Left lung (tissue), 10 donors: ENCODE results near the gene NUDT16L1. TPM values are rescaled to one million over a fixed set of nuclear protein-coding genes. Genes with fewer than 3 reads are reported as not detected.

ENCODE experiments used
- ATAC-seq: fragments of 200-7000 bp; cut with Tn5 transposase; one replicate; pipeline ENCODE4 v1.9.1; 2020; ENCODE audit warnings: moderate library complexity
- DNase-seq, 4 donors: peaks; one replicate each; pipeline ENCODE4 v3.0.0-alpha.2; 2013 to 2020
- H3K27ac ChIP-seq, 2 donors: fragments of 200-600 bp; sonication (generic) in 1 of 2; one replicate each; pipeline versions ENCODE4 v1.5.0 to v1.8.0; 2020 to 2021
- H3K27me3 ChIP-seq, 2 donors: fragments of 200-600 bp; sonication (generic) in 1 of 2; one replicate each; pipeline versions ENCODE4 v1.5.0 to v1.8.0; 2020 to 2021
- H3K36me3 ChIP-seq, 2 donors: fragments of 200-600 bp; sonication (generic) in 1 of 2; one replicate each; pipeline versions ENCODE4 v1.5.0 to v1.8.0; 2020 to 2021
- H3K4me1 ChIP-seq, 2 donors: fragments of 200-600 bp; one replicate each; pipeline ENCODE4 v1.8.0; 2021
- H3K4me3 ChIP-seq, 2 donors: fragments of 200-600 bp; sonication (generic) in 1 of 2; one replicate each; pipeline versions ENCODE4 v1.5.0 to v1.8.0; 2020 to 2021; ENCODE audit warnings: mild to moderate bottlenecking in 1 of 2
- H3K9me3 ChIP-seq, 2 donors: fragments of 200-600 bp; sonication (generic) in 1 of 2; one replicate each; pipeline versions ENCODE4 v1.5.0 to v1.8.0; 2020 to 2021
- CTCF ChIP-seq, 2 donors: fragments of 200-600 bp; sonication (generic) in 1 of 2; IDR thresholded peaks; one replicate each; pipeline versions ENCODE4 v1.5.0 to v1.8.0; 2021; ENCODE audit warnings: antibody characterized with exemption in 2 of 2
- intact Hi-C, 2 donors: fragments of 100-400 bp; cut with DNase I; formaldehyde crosslinking; loops; one replicate each; pipeline versions ENCODE4 v1.11.2 to v1.14.2; 2022
- polyA plus RNA-seq, 6 donors: library from polyadenylated mRNA; unstranded; fragments of 120-200 nt; gene quantifications; one replicate each; pipeline ENCODE4 v1.2.1, GENCODE V29; 2013; ENCODE audit not compliant: insufficient read length in 6 of 6
- total RNA-seq, 2 donors: library from RNA; stranded (reverse); fragmentation: NEBNext Ultra II Directional; extraction: Animal tissue kit (Norgen Biotek cat#: 25700); gene quantifications; one replicate each; pipeline ENCODE4 v1.2.1, GENCODE V29; 2021
- donor health status: DM: no; HTN: yes; CAD: no.
- donor health status: DM: no; HTN: no; CAD: no.

NUDT16L1 gene
- total and polyA plus RNA-seq, 8 donors, result 26.6 to 53.1 (median 35.1) TPM

GRCh38 chr16:4675864-4676786, 17.2 kb upstream of the NUDT16L1 start:
- intact Hi-C loops, result no loop called here
- Histone ChIP-seq H3K27me3 (no peaks in the 10 kb centered on the region), H3K4me1 (peaks cover 4 to 42% of the 10 kb centered on the region in 2 donors), H3K4me3 (no peak overlapping the region), H3K36me3 (peaks cover 0 to 63% of the 10 kb centered on the region in 2 donors), H3K27ac (peak overlapping the region in 1 of 2 donors; percentile 33), H3K9me3 (no peaks in the 10 kb centered on the region)
- DNase-seq, result peak in 1 of 4 donors; percentile 71
- ATAC-seq, result no peak
- TF ChIP-seq CTCF (IDR thresholded peaks at IDR 0.05), result no peak

- DNase-seq, result no peak
- ATAC-seq, result no peak
- no peaks in the 10 kb centered on the region for H3K9me3 ChIP-seq
Observed at GRCh38 chr16:4676831-4677230, 16.5 kb upstream of the NUDT16L1 start.

GRCh38 chr16:4677390-4677789, 16.0 kb upstream of the NUDT16L1 start:
- H3K27ac ChIP-seq, result peak overlapping the region; percentile 13 to 33
- no peaks in the 10 kb centered on the region for H3K27me3 ChIP-seq
- ATAC-seq, result peak; percentile 54
- peaks cover 0 to 63% of the 10 kb centered on the region in 2 donors for H3K36me3 ChIP-seq
- no peak for TF ChIP-seq CTCF (IDR thresholded peaks at IDR 0.05)
- H3K4me1 ChIP-seq, result peaks cover 4 to 53% of the 10 kb centered on the region in 2 donors
- H3K4me3 ChIP-seq, result no peak overlapping the region
- H3K9me3 ChIP-seq, result no peaks in the 10 kb centered on the region
- DNase-seq, result peak in 2 of 4 donors; percentile 71 to 81
- intact Hi-C loops, result no loop called here

More at GRCh38 chr16:4676831-4677230, 16.5 kb upstream of the NUDT16L1 start:
- H3K4me1 ChIP-seq, result peaks cover 4 to 49% of the 10 kb centered on the region in 2 donors
- H3K4me3 ChIP-seq, result no peak overlapping the region
- H3K27me3 ChIP-seq, result no peaks in the 10 kb centered on the region
- intact Hi-C loops, result no loop called here
- peaks cover 0 to 63% of the 10 kb centered on the region in 2 donors for H3K36me3 ChIP-seq
- H3K27ac ChIP-seq, result peak overlapping the region; percentile 13 to 33
- TF ChIP-seq CTCF (IDR thresholded peaks at IDR 0.05), result no peak

- intact Hi-C loops, result no loop called here
- Histone ChIP-seq H3K36me3 (peaks cover 0 to 63% of the 10 kb centered on the region in 2 donors), H3K9me3 (no peaks in the 10 kb centered on the region), H3K4me3 (no peak overlapping the region), H3K27ac (no peak overlapping the region), H3K27me3 (no peaks in the 10 kb centered on the region), H3K4me1 (peaks cover 4 to 59% of the 10 kb centered on the region in 2 donors)
- ATAC-seq (no peak), DNase-seq (peak in 1 of 4 donors; percentile 60)
- TF ChIP-seq CTCF (IDR thresholded peaks at IDR 0.05), result no peak
Observed at GRCh38 chr16:4677994-4678393, 15.4 kb upstream of the NUDT16L1 start.

GRCh38 chr16:4678596-4678995, 14.8 kb upstream of the NUDT16L1 start:
- DNase-seq (no peak), ATAC-seq (no peak)
- peak overlapping the region; percentile 88 to 91 for H3K27ac ChIP-seq
- peaks cover 0 to 63% of the 10 kb centered on the region in 2 donors for H3K36me3 ChIP-seq
- no peaks in the 10 kb centered on the region for H3K27me3 ChIP-seq
- intact Hi-C loops, result no loop called here
- H3K4me1 ChIP-seq, result peaks cover 4 to 61% of the 10 kb centered on the region in 2 donors
- no peak overlapping the region for H3K4me3 ChIP-seq
- no peaks in the 10 kb centered on the region for H3K9me3 ChIP-seq
- no peak for TF ChIP-seq CTCF (IDR thresholded peaks at IDR 0.05)
